Testis (tissue), 3 donors: ENCODE results near the gene HMX1. TPM values are rescaled to one million over a fixed set of nuclear protein-coding genes. Genes with fewer than 3 reads are reported as not detected.

Experiments used
- DNase-seq: peaks from one replicate; pipeline ENCODE4 v3.0.0-alpha.2; 2019
- H3K27ac ChIP-seq, 2 donors: fragments of 200-600 bp; sonication (generic); one replicate each; pipeline ENCODE4 v1.5.1; 2019
- H3K27me3 ChIP-seq: fragments of 200-600 bp; sonication (generic); one replicate; pipeline ENCODE4 v1.5.1; 2019
- H3K36me3 ChIP-seq: fragments of 200-600 bp; sonication (generic); one replicate; pipeline ENCODE4 v1.5.1; 2017; ENCODE audit warnings: low read depth; ENCODE audit errors: missing control alignments
- H3K4me1 ChIP-seq: fragments of 200-600 bp; sonication (generic); one replicate; pipeline ENCODE4 v1.5.1; 2019
- H3K4me3 ChIP-seq, 2 donors: fragments of 200-600 bp; sonication (generic); one replicate each; pipeline ENCODE4 v1.5.1; 2017 to 2019
- H3K9me3 ChIP-seq: fragments of 200-600 bp; sonication (generic); one replicate; pipeline ENCODE4 v1.5.1; 2017
- CTCF ChIP-seq, 3 experiments: fragments of 450-650 bp in 2 of 3; fragments of 200-600 bp in 1 of 3; sonication (generic) in 1 of 3; IDR thresholded peaks; one replicate each; pipeline ENCODE4 v1.5.1; 2016 to 2019; ENCODE audit warnings: antibody characterized with exemption in 3 of 3, mild to moderate bottlenecking in 2 of 3, moderate library complexity in 1 of 3
- POLR2A ChIP-seq: fragments of 450-650 bp; IDR thresholded peaks from one replicate; pipeline ENCODE4 v1.6.1; 2017; ENCODE audit warnings: antibody characterized with exemption, mild to moderate bottlenecking, moderate library complexity
- WGBS, 2 donors: methylation state at CpG; one replicate each; pipeline ENCODE4 v1.1.5; 2018; 5-methylcytosine and 5-hydroxymethylcytosine counted together
- intact Hi-C: fragments of 100-400 bp; cut with DNase I; formaldehyde crosslinking; loops from one replicate; pipeline ENCODE4 v1.15.1; 2023; ENCODE audit warnings: low total_unique reads
- polyA plus RNA-seq: library from polyadenylated mRNA; stranded (reverse); fragments of 350-450 nt; fragmentation: Illumina TruSeq; extraction: RNeasy Lipid Tissue Mini Kit (QIAGEN cat#74804); gene quantifications from one replicate; pipeline ENCODE4 v1.2.3, GENCODE V29; 2014; ENCODE audit warnings: low read depth, low replicate concordance; ENCODE audit not compliant: insufficient read depth
- total RNA-seq, 2 donors: library from RNA; depleted of rRNA; stranded (reverse); fragments of >200 nt; gene quantifications; one replicate each; pipeline ENCODE4 v1.2.3, GENCODE V29; 2016

The HMX1 gene
- total and polyA plus RNA-seq, 3 donors from 2014 or later, result 0.65 to 7.3 (median 4.2) TPM

GRCh38 chr4:8915201-8916200, 43.9 kb upstream of the HMX1 start:
- Histone ChIP-seq H3K9me3 (no peaks in the 10 kb centered on the region), H3K27ac (no peak overlapping the region), H3K36me3 (no peaks in the 10 kb centered on the region), H3K27me3 (no peaks in the 10 kb centered on the region), H3K4me1 (no peaks in the 10 kb centered on the region), H3K4me3 (no peak overlapping the region)
- TF ChIP-seq CTCF (IDR thresholded peaks at IDR 0.05), result no peak
- no peak for TF ChIP-seq POLR2A
- WGBS, 2 donors, result 80 to 81% methylated on average over 4 to 27 of the region's 27 CpGs
- intact Hi-C loops, result no loop called here
- no peak for DNase-seq

GRCh38 chr4:8914461-8915171, 43.0 kb upstream of the HMX1 start:
- H3K27ac ChIP-seq, result no peak overlapping the region
- no peak overlapping the region for H3K4me3 ChIP-seq
- intact Hi-C loops, result no loop called here
- H3K9me3 ChIP-seq, result no peaks in the 10 kb centered on the region
- H3K27me3 ChIP-seq, result no peaks in the 10 kb centered on the region
- no peak for DNase-seq
- no peaks in the 10 kb centered on the region for H3K4me1 ChIP-seq
- WGBS, 2 donors, result 87 to 88% methylated on average over 9 to 29 of the region's 29 CpGs
- H3K36me3 ChIP-seq, result no peaks in the 10 kb centered on the region
- TF ChIP-seq CTCF (IDR thresholded peaks at IDR 0.05) (no peak), POLR2A (no peak)

DNA sequence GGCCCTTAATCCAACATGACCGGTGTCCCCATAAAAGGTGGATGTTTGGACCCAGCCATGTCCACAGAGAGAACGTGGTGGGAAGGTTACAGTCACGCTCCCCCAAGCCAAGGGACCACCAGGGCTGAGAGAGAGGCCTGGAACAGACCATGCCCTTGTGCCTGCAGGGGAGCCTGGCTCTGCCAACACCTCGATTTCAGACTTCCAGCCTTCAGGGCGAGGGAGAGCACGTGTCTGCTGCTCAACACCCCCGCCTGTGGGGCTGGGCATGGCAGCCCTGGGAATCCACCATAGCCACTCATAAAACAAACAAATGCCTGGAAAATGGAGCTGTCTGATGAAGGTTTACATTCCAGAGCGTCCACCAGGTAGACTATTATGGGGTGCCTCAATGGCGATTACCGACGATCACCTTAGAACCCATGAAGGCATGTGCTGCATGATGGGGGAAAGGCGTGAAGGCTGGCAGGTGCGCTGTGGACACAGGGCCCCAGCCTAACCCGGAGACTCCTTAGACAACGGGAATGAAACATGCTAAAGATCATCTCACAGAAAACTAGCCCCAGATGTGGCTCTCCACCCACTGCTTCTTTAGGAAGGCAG, 42.3 kb upstream of the HMX1 start:
- no peak for TF ChIP-seq CTCF (IDR thresholded peaks at IDR 0.05)
- Histone ChIP-seq H3K27ac (no peak overlapping the region), H3K27me3 (no peaks in the 10 kb centered on the region), H3K4me1 (no peaks in the 10 kb centered on the region), H3K4me3 (no peak overlapping the region), H3K36me3 (no peaks in the 10 kb centered on the region), H3K9me3 (no peaks in the 10 kb centered on the region)
- DNase-seq, result no peak
- intact Hi-C loops, result no loop called here
- WGBS, 2 donors, result 80 to 86% methylated on average over 15 of the region's 15 CpGs

GRCh38 chr4:8913121-8913857, 41.6 kb upstream of the HMX1 start:
- 67 to 76% methylated on average over 20 to 24 of the region's 24 CpGs for WGBS, 2 donors
- no peaks in the 10 kb centered on the region for H3K36me3 ChIP-seq
- no peak overlapping the region for H3K4me3 ChIP-seq
- H3K9me3 ChIP-seq, result no peaks in the 10 kb centered on the region
- TF ChIP-seq POLR2A (no peak), CTCF (IDR thresholded peaks at IDR 0.05) (no peak)
- DNase-seq, result no peak
- H3K4me1 ChIP-seq, result no peaks in the 10 kb centered on the region
- no peak overlapping the region for H3K27ac ChIP-seq
- no peaks in the 10 kb centered on the region for H3K27me3 ChIP-seq
- intact Hi-C loops, result no loop called here
